Hypothalamus (tissue), 51 donors: ENCODE measurements around the gene GOT1.

Experiments used
- DNase-seq, 51 donors: peaks; one replicate each; lab custom pipeline; 2025; lab: John Stamatoyannopoulos, UW

The GOT1 gene

GRCh38 chr10:99403674-99404073 is 26.8 kb downstream of the GOT1 start:
- no peak for DNase-seq

DNA sequence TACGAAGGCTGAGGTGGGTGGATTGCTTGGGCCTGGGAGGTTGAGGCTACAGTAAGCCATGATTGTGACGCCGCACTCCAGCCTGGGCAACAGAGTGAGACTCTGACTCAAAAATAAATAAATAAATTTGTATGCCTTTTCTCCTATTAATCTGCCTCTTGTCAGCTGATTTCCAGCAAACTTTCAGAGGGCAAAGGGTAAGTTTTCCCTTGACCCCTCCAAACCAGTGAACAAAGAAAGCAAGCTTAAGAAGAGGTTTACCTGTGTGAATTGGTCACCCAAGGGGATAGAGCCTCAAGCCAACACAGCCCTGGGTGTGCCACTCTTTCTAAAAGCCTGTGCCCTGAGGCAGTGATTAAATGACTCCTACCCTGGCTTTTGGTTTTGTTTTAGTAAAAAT is 30.8 kb downstream of the GOT1 start:
- no peak for DNase-seq

GRCh38 chr10:99396471-99396870 is 34.0 kb downstream of the GOT1 start:
- DNase-seq = no peak

GRCh38 chr10:99395750-99396445 is 34.5 kb downstream of the GOT1 start:
- DNase-seq = peak in 19 of 51 donors; percentile 7 to 47 (median 17)

GRCh38 chr10:99394761-99395386 is 35.5 kb downstream of the GOT1 start:
- no peak for DNase-seq

DNA sequence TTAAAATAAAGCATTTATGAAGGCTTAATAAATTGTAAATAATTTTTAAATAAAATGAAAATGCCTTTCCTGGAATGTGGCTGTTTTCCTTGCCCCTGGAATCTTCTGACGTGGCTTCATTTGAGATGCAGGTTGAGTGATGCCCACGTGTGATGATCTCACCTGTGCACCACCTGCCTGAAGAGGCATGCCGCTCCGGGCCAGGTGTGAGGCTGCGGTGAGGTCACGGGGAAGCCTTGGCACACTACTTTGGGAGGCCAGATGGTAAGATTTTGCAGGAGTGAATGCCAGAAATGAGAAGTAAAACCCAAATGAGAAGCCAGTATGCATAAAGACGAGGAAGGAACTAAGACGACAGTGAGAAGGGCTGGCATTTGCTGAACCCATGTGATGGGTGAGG is 36.2 kb downstream of the GOT1 start:
- DNase-seq = peak in 1 of 51 donors; percentile 11

DNA sequence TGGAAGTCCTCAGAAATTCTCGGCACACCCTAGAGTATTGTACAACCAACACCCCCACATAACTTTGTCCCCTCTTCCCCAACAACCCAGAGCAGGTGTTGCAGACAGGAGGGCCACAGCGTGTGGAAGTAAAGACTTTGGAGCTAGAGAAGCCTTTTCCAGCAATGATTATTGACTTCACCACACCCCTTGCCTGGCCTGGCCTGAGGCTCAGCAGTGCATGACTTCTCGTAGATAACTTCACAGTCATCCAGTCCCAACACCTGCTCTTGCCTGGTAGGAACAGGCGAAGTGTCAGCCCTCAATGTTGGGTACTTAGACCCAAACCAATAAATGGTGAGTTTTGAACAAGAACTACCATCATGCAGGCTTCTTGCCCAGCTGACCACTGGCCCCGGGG is 36.7 kb downstream of the GOT1 start:
- no peak for DNase-seq

DNA sequence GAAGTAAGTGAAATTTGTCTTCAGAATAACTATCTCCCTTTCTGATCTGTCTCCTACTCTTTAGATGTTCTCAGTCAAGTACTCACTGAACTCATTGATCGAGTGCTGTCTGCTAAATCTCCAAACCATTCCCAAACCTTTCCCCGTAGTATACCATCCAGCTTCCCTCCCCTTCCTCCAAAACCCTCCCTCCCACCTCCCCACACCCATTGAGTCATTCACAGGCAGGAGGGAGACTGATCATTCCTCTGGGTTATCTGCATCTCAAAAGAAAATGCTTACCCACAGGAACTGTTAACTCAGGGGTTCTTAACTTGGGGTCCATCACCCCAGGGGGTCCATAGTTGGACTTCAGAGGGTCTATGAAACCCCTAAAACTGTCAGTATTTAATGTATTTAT is 37.4 kb downstream of the GOT1 start:
- no peak for DNase-seq

DNA sequence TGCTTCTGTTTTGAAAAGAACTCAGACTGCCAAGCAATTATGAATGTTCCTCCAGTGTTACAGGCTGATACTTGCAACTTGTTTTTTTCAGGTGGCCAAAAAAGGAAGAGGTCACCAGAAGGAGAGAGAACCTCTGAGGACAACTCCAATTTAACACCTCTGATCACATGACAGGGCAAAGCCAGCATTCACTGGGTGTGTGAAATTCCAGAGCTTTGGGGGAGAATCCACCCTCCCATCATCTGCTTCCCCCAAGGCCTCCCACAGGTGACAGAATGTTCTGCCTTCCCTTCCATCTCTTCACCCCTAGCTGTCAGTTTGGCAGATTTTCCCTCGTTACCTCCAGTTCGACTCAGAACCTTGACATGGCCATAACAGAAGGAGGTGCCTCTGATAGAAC is 39.1 kb downstream of the GOT1 start:
- DNase-seq = no peak

- no peak for DNase-seq
Observed at GRCh38 chr10:99389729-99390480, 40.5 kb downstream of the GOT1 start.

DNA sequence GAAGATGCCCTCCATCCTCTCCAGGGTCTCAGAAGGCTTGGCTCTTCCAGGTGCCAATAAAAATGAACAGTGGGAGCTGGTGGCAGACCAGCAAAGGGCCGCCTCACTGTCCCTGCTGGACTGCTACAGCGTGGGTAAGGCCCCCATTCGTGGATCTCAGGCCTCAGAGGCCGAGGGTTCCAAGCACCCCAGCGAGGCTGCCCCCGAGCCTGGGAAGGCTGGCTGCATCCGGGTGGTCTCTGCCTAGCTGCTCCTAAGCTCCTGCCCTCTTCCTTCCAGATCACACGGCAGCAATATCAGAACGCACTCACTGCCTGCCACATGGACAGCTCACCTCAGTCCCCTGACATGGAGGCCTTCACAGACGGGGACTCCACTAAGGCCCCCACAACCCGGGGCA is 42.9 kb downstream of the GOT1 start:
- DNase-seq = no peak

GRCh38 chr10:99387071-99387470 is 43.4 kb downstream of the GOT1 start:
- DNase-seq = no peak

DNA sequence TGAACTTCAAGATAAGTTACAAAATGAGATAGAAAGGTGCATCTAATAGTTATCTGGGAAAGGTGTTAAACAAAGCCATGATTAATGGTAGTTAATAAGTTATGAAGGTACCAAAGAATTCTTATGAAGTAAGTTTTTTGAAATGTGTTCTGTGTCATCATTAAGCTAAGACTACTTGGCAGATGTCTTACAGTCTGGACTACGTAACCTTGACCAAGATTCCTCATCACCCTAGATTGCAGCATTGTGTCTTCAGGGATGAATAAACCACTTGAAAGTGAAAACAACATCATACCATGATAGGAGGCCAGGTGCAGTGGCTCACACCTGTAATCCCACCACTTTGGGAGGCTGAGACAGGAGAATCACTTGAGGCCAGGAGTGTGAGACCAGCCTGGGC is 48.2 kb downstream of the GOT1 start:
- no peak for DNase-seq

GRCh38 chr10:99375426-99375825 is 55.0 kb downstream of the GOT1 start:
- DNase-seq = no peak

DNA sequence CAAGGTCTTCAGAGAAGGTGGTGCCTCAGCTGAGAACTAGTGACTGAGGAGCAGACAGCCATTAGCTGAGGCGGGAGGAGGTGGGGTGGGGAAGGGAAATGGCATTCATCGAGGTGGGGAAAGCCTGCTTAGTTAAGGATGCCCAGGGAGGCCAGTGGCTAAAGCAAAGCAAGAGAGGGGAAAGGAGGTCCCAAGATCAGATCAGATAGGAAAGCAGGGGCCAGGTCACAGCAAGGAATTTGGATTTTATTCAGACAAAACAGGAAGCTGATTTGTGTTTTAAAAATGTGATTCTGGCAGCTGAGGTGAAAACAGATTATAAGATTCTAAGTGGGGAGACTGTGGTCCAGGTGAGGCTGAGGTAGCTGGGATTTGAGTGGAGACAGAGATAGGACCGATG is 55.5 kb downstream of the GOT1 start:
- no peak for DNase-seq

DNA sequence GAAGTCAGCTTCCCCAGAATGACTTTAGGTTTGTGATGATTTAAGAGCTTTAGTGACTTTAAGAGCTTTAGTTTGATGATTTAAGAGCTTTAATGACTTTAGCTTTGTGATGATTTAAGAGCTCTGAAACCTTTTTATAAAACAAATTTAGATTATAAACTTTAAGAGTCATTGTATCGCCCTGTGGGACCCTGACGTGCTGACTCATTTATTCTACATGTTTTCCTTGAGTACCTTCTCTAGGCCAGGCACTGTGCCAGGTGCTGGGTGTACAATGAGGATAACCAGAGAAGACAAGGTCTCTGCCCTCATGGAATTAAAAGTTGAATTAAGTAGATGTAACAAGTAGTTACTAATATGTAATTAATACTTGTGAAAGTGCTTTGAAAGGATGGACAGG is 55.9 kb downstream of the GOT1 start:
- DNase-seq = no peak

GRCh38 chr10:99372546-99373271 is 57.7 kb downstream of the GOT1 start:
- no peak for DNase-seq

DNA sequence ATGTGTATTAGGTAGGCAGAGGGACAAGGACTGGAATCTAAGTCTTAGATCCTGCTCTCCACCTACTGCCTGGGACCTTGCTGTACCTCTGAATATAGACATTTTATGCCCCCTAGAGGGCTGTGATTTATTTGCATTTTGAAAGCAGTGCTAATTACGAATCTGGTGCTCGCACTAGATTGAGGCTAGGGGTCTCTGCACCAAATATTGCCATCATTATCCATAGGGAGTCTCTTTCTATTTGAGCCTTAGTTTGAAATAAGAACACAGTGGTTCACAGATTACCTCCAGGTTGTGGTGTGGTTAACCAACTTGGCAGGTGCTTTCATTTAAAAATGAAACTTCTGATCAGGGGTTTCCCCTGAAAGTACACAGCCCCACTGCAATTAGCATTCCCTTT is 59.4 kb downstream of the GOT1 start:
- DNase-seq = no peak

- DNase-seq = no peak
Observed at GRCh38 chr10:99369551-99369950, 60.9 kb downstream of the GOT1 start.

DNA sequence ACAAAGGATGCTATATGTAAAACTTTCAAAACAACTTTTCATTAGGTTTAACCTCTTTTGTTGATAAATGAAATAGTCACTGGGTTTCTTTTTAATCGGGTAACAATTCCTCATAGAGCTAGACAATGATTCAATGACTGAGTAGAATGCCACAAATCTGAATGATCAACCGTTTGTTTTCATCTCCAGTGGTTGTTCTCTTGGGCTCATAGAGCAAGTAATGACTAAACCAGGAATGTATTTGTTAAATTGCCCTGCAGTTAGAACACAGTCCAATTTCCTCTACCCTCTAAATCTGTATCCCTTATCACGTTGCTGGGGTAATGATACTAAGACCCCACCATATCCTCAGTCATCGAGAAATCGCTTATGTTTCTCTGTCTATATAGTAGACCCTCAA is 61.3 kb downstream of the GOT1 start:
- DNase-seq = no peak

- peak in 1 of 51 donors; percentile 18 for DNase-seq
Observed at GRCh38 chr10:99368646-99369045, 61.8 kb downstream of the GOT1 start.
